NCI-H526 (cell line): ENCODE measurements around the gene SCEL.
A peak's percentile ranks its signal among the peaks of the same experiment; 100 is the strongest.
"Not testable (repeated sequence)": the region's sequence is repeated elsewhere in the genome, so short reads cannot be mapped to it uniquely, and the experiment has no call there.

Experiments used
- DNase-seq, 2 experiments: peaks; one replicate each; lab custom pipeline; 2025; lab: John Stamatoyannopoulos, UW

The SCEL gene

DNA sequence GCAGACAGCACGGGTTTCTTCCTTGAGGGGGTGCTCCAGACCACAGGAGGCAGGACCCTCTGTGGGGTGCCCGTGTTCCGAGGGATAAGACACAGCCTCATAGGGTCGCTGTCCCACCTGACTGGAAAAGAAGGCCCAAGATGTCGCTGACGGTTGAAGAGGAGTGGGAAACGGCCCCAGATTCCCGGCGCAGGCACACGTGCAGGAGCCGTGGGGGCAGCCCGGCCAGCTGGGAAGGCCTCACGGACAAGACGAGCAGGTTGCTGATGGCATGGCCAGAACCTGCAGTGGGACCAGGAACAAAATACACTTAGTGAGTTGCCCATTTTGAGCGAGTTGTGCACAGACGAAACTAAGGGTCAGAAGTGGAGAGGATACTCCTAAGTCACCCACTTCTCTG lies 126.8 kb downstream of the SCEL start:
- not testable (repeated sequence) for DNase-seq

DNA sequence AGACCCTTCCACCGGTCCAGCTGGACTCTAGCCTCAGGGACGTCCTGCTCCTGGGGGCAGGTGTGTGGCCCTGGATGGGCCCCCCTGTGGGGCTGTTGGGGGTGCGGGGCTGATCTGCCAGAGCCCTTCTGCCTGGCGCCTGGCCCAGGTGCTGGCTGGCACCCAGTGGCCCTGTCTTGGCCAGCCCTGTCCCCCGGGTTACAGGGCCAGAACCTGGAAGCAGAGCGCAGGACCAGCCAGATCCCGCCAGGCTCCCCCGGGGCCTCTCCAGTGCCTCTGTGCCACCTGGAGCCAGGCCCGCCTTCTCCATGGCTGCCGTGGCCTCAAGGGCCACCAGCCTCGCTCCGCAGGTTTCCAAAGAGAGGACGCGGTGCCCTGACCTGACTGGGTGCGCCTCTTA lies 127.3 kb downstream of the SCEL start:
- DNase-seq, result not testable (repeated sequence)

DNA sequence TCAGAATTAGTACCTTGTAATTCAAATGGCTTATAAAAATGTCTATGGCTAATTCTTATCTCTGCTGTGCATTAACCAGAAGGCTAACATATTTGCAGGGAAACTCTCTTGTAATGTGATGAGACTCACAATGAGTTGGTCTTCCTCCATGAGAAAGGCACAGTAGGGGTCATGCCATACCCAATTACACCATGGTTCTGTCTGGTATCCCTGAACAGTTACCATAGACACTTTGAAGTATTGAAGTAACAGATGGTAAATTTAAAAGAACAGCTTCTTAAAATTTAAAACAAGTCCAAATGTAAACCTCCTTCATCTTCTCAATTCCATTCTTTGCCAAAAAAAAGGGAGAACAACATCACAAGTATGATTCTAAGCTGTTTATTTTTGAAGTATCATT lies 139.3 kb downstream of the SCEL start:
- no peak for DNase-seq

DNA sequence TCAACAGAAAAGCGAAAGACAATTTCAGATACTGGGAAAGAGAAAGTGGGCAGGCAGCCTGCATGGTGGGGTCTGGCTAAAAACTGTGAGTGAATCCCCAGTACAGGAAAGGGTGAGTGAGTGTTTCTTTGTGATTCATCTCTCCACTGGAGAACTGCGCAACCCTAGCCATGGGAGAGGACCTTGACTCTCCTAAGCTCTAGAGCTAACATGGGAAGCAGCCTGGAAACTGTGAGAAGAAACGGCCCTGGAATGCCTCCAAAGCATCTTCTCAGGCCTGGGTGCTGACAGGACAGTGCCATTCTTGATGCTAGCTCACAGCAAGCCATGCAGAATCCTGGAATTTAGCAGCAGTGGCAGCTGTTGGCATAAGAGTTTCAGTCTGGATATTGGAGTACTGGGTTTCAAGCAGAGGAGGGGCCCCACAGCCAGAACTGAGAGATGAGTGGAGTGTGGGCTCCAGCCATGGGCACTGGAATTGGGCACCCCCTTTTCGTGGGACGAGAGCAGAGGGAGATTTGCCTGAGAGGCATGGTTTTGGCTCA lies 143.3 kb downstream of the SCEL start:
- DNase-seq, result no peak

DNA sequence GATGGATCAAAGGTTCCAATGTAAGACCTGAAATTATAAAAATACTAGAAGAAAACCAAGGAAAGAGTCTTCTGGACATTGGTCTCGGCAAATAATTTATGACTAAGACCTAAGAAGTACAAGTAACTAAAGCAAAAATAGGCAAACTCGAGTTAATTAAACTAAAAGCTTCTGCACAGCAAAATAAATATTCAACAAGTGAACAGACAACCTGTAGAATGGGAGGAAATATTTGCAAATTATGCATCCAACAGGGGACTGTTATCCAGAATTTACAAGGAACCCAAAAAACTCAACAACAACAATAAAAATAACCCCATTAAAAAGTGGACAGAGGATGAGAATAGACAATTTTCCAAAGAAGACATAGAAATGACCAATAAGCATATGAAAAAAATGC lies 152.3 kb downstream of the SCEL start:
- DNase-seq, result no peak

DNA sequence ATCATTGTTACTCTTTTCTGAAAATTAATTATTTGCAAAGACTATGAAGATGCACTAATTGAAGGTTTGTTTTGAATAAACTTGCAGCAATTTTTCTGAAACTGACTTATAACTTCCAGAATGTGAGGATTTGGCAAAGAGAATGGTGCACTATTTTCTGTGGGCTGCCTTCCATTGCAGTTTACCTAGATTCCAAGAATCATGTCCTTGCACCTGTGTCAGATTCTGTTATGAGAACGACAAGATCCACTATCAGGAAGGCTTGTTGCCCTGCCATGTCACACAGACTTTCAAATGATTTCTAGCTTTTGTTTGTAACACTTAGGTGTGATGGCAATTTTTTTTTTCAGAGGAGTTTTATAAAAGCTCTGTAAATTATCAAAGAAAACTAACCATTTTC lies 156.4 kb downstream of the SCEL start:
- no peak for DNase-seq

DNA sequence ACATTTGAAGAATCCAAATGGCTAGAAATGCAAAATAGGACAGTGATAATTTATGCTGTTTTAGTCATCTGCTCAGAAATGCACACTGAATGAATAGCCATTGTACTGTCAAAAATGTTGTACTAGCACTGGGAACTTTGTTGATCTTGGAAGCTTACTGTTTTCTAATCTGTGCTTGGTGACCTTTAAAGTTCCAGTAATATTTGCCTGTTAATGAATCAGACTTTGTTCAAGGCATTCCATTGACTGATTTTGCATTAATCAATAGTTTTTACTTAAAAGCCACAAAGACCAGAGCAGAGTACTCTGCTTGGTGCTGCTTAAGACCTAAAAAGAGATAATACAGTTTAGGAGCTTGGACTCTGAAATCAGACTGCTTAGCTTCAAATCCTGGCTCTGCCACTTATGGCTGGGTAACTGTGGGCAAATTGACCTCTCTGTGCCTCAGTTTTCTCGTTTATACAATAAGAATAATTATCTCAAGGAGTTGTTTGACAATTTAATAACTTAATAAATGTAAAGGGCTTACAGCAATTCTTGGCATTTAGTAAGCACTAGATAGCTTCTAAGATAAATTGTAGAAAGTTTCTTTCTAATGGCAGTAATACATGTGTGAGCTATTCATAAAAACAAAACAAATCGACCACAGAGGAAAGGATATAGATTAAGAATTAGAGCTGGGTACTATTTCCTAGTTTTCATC lies 157.4 kb downstream of the SCEL start:
- peak; percentile 26 to 32 for DNase-seq

DNA sequence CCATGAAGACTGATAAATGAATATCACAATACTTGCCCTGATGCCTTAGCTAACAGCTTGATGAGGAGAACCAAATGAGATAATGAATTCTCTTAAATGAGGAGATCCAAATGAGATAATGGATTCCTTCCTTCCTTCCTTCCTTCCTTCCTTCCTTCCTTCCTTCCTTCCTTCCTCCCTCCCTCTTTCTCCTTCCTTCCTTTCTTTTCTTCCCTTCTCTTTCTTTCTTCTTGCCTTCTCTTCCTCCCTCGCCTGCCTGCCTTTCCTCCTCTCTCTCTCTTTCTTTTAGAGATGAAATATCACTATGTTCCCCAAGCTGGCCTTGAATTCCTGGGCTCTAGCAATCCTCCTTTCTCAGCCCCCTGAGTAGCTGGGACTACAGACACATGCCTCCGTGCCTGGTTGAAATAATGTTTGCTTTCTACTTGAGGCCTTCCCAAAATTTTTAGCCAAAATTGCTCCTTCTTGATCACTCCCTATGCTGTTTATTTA lies 158.0 kb downstream of the SCEL start:
- DNase-seq, result no peak
